GM23338 (cell line): ENCODE results near the gene ITGB6. TPM values are rescaled to one million over a fixed set of nuclear protein-coding genes. Genes with fewer than 3 reads are reported as not detected.
A peak's percentile ranks its signal among the peaks of the same experiment; 100 is the strongest.

Experiments
- ATAC-seq: fragments of 200-7000 bp; cut with Tn5 transposase; 3 replicates; pipeline ENCODE4 v1.9.1; 2020
- DNase-seq: peaks from one replicate; pipeline ENCODE4 v3.0.0-alpha.2; 2015; ENCODE audit warnings: low spot score
- H2AFZ ChIP-seq: fragments of 200-600 bp; sonication (generic); 2 replicates; pipeline ENCODE4 v1.8.0; 2016; ENCODE audit warnings: antibody characterized with exemption, mild to moderate bottlenecking, moderate library complexity
- H3F3A ChIP-seq: fragments of 200-600 bp; sonication (generic); replicated peaks from 2 replicates; pipeline ENCODE4 v1.8.0; 2017; ENCODE audit warnings: antibody characterized with exemption, mixed run types, low read depth
- H3K27ac ChIP-seq: fragments of 200-600 bp; sonication (generic); 2 replicates; pipeline ENCODE4 v1.6.1; 2016; ENCODE audit warnings: low read depth
- H3K27me3 ChIP-seq: fragments of 200-600 bp; sonication (generic); 2 replicates; pipeline ENCODE4 v1.8.0; 2016; ENCODE audit warnings: mild to moderate bottlenecking, mixed run types, moderate library complexity; ENCODE audit not compliant: insufficient read depth
- H3K36me3 ChIP-seq: fragments of 200-600 bp; sonication (generic); 2 replicates; pipeline ENCODE4 v1.8.0; 2016; ENCODE audit warnings: mild to moderate bottlenecking; ENCODE audit not compliant: insufficient read depth
- H3K4me1 ChIP-seq: fragments of 200-600 bp; sonication (generic); 2 replicates; pipeline ENCODE4 v1.8.0; 2016; ENCODE audit warnings: mild to moderate bottlenecking, moderate library complexity; ENCODE audit not compliant: insufficient read depth
- H3K4me2 ChIP-seq: fragments of 200-600 bp; sonication (generic); 2 replicates; pipeline ENCODE4 v1.7.1; 2017; ENCODE audit warnings: mixed run types
- H3K4me3 ChIP-seq: fragments of 200-600 bp; sonication (generic); 2 replicates; pipeline ENCODE4 v1.6.1; 2016; ENCODE audit warnings: mixed run types
- H3K79me2 ChIP-seq: fragments of 200-600 bp; sonication (generic); replicated peaks from 2 replicates; pipeline ENCODE4 v1.8.0; 2017; ENCODE audit warnings: mild to moderate bottlenecking; ENCODE audit not compliant: insufficient read depth
- H3K9me2 ChIP-seq: fragments of 200-600 bp; sonication (generic); 2 replicates; pipeline ENCODE4 v1.8.0; 2017; ENCODE audit not compliant: insufficient read depth
- H4K20me1 ChIP-seq: fragments of 200-600 bp; sonication (generic); replicated peaks from 2 replicates; pipeline ENCODE4 v1.8.0; 2017; ENCODE audit warnings: mild to moderate bottlenecking; ENCODE audit not compliant: insufficient read depth
- H3K27ac Mint-ChIP-seq: 2 replicates; pipeline ENCODE4 v1.8.0; 2020; ENCODE audit warnings: inconsistent platforms, mild to moderate bottlenecking, moderate library complexity, mixed read lengths
- H3K27me3 Mint-ChIP-seq: 3 replicates; pipeline ENCODE4 v1.8.0; 2022; ENCODE audit warnings: low read depth, mild to moderate bottlenecking, moderate library complexity, mixed read lengths, inconsistent platforms; ENCODE audit not compliant: insufficient read depth, poor library complexity
- H3K36me3 Mint-ChIP-seq: 3 replicates; pipeline ENCODE4 v1.8.0; 2021; ENCODE audit warnings: low read depth, mild to moderate bottlenecking, inconsistent platforms, moderate library complexity, mixed read lengths
- H3K4me1 Mint-ChIP-seq: 3 replicates; pipeline ENCODE4 v1.8.0; 2020; ENCODE audit warnings: mild to moderate bottlenecking, inconsistent platforms, mixed read lengths
- H3K4me3 Mint-ChIP-seq: 3 replicates; pipeline ENCODE4 v1.8.0; 2021; ENCODE audit warnings: moderate library complexity, mild to moderate bottlenecking, inconsistent platforms, mixed read lengths
- H3K9me3 Mint-ChIP-seq: 3 replicates; pipeline ENCODE4 v1.8.0; 2020; ENCODE audit warnings: moderate library complexity, mild to moderate bottlenecking, inconsistent platforms, mixed read lengths
- CREB1 ChIP-seq: fragments of 250-450 bp; sonication (Bioruptor Pico); IDR thresholded peaks from 2 replicates; pipeline ENCODE4 v1.5.0; 2020; ENCODE audit warnings: low read depth, mild to moderate bottlenecking, moderate library complexity
- CTCF ChIP-seq, 2 experiments: fragments of 200-600 bp in 1 of 2; sonication (generic) in 1 of 2; conservative IDR thresholded peaks; 2 replicates each; pipeline versions ENCODE4 v1.5.1 to v1.6.1; 2016 to 2017; ENCODE audit warnings: antibody characterized with exemption in 2 of 2, low read depth in 2 of 2, mild to moderate bottlenecking in 2 of 2, moderate library complexity in 1 of 2
- EZH2phosphoT487 ChIP-seq: fragments of 200-600 bp; sonication (generic); IDR thresholded peaks from one replicate; pipeline ENCODE4 v1.8.1; 2018; ENCODE audit warnings: antibody characterized with exemption; ENCODE audit not compliant: unreplicated experiment
- JUNB ChIP-seq: IDR thresholded peaks from one replicate; pipeline ENCODE4 v1.6.1; 2016; ENCODE audit warnings: antibody characterized with exemption; ENCODE audit not compliant: unreplicated experiment
- NANOG ChIP-seq: IDR thresholded peaks from 2 replicates; pipeline ENCODE4 v1.6.1; 2016; ENCODE audit warnings: antibody characterized with exemption, borderline replicate concordance
- REST ChIP-seq: IDR thresholded peaks from one replicate; pipeline ENCODE4 v1.6.1; 2018; ENCODE audit warnings: antibody characterized with exemption; ENCODE audit not compliant: unreplicated experiment
- STAT1 ChIP-seq: IDR thresholded peaks from one replicate; pipeline ENCODE4 v1.6.1; 2016; ENCODE audit warnings: antibody characterized with exemption; ENCODE audit not compliant: unreplicated experiment
- polyA plus RNA-seq: library from polyadenylated mRNA; unstranded; fragments of >200 nt; fragmentation: Nextera tagmentation; extraction: Ambion mirVana; gene quantifications from 2 replicates; pipeline ENCODE4 v1.2.1, GENCODE V29; 2016
- total RNA-seq: library from RNA; depleted of rRNA; stranded (reverse); fragments of >200 nt; shearing (Covaris generic); gene quantifications from 2 replicates; pipeline ENCODE4 v1.2.3, GENCODE V29; 2014
- TF ChIP-seq, protein P1 (sequence below): IDR thresholded peaks from 2 replicates; pipeline ENCODE4 v1.6.1; 2016; ENCODE audit warnings: antibody characterized with exemption

Gene ITGB6
- total and polyA plus RNA-seq, 2 experiments from 2014 or later = not detected

DNA sequence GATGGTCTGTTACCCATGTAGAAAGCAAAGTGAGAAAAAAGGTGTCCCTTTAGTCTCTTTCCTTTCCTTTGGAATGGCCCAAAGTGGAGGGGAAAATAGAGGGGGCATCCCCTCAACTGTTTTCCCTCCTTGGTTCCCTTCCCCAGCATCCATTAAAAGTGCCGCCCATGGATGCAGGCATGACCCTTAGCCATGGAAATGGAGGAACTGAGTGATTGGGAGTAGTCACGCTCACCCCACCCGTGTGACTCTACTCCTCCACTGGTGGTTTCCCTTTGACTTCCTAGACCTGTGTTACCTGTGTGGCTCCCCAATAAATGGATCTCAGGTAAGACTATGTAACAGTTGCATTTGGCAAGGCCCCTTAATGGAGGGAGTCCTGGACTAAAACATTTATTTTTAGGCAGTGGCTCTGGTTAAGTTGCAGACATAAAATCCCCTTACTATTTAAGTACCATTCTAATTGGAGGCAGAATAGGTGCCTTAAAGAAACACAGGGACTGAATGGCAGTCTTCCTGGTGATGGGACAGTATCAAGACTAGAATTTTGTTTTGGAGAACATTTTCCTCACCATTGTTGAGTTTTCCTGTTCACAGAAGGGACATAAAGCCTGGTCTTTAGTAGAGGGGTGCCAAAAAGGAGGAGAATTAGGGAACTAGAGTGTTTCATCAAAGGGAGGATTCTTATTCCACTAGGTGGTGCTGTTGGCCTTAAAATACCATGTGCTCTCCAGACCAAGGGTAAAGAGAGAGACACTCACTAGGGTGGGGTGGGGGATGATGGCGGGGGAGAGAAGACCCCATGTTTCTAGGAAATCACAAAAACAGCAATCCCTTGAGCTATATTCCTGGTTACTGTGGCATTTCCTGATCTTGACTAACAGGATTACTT is 112.0 kb downstream of the ITGB6 start:
- ATAC-seq = peak; percentile 31; the same call in 1 of the 3 replicates
- H3K4me3 ChIP-seq = no peak overlapping the region
- H3K4me3 Mint-ChIP-seq = no peak overlapping the region
- H2AFZ ChIP-seq = no peak overlapping the region
- H3K27ac ChIP-seq = no peak overlapping the region
- H3K4me1 Mint-ChIP-seq = no peaks in the 10 kb centered on the region
- no peaks in the 10 kb centered on the region for H3K4me1 ChIP-seq
- H3F3A ChIP-seq = no peaks in the 10 kb centered on the region
- H3K4me2 ChIP-seq = no peak overlapping the region
- no peaks in the 10 kb centered on the region for H3K79me2 ChIP-seq
- TF ChIP-seq, protein P1, sequence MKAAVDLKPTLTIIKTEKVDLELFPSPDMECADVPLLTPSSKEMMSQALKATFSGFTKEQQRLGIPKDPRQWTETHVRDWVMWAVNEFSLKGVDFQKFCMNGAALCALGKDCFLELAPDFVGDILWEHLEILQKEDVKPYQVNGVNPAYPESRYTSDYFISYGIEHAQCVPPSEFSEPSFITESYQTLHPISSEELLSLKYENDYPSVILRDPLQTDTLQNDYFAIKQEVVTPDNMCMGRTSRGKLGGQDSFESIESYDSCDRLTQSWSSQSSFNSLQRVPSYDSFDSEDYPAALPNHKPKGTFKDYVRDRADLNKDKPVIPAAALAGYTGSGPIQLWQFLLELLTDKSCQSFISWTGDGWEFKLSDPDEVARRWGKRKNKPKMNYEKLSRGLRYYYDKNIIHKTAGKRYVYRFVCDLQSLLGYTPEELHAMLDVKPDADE = no peak
- no peak for TF ChIP-seq CREB1 (CRISPR knock-in tag)
- no peak for TF ChIP-seq REST
- TF ChIP-seq CTCF (conservative IDR thresholded peaks at IDR 0.05; ENCODE audit: low read depth in 2 of 2) = peak; percentile 31 to 49
- TF ChIP-seq EZH2phosphoT487 = no peak
- TF ChIP-seq JUNB = no peak
- TF ChIP-seq STAT1 = no peak
- no peak for TF ChIP-seq NANOG
- no peaks in the 10 kb centered on the region for H4K20me1 ChIP-seq
- H3K36me3 ChIP-seq = peaks cover 18% of the 10 kb centered on the region; the same call in 1 of the 2 replicates
- H3K27me3 ChIP-seq = no peaks in the 10 kb centered on the region
- no peak overlapping the region for H3K27ac Mint-ChIP-seq
- 0 out of 2 replicates have a peak, but pooled peaks cover 4% of the 10 kb centered on the region for H3K9me2 ChIP-seq
- no peaks in the 10 kb centered on the region for H3K27me3 Mint-ChIP-seq
- H3K9me3 Mint-ChIP-seq = peaks cover 84% of the 10 kb centered on the region
- peak; percentile 26 for DNase-seq
- H3K36me3 Mint-ChIP-seq = peaks cover 42% of the 10 kb centered on the region
